Panc1 (cell line): ENCODE results near the gene MCOLN1. TPM values are rescaled to one million over a fixed set of nuclear protein-coding genes. Genes with fewer than 3 reads are reported as not detected.
A peak's percentile ranks its signal among the peaks of the same experiment; 100 is the strongest.

Experiments used
- ATAC-seq: fragments of 200-7000 bp; cut with Tn5 transposase; 2 replicates; pipeline ENCODE4 v1.9.1; 2020; ENCODE audit warnings: mild to moderate bottlenecking, moderate library complexity
- BruUV-seq: library from RNA; stranded (reverse); fragments of 400-500 nt; replicated peaks from 2 replicates; lab custom pipeline; 2021; lab: Mats Ljungman, UMichigan
- CTCF ChIA-PET: fragments of 300-600 bp; sonication (Branson Sonifier 250); formaldehyde crosslinking; loops from one replicate; lab custom pipeline; 2022; ENCODE audit warnings: antibody characterized with exemption; lab: Charles Lee
- POLR2A ChIA-PET: fragments of 300-600 bp; sonication (Branson Sonifier 250); formaldehyde crosslinking; loops from one replicate; lab custom pipeline; 2022; ENCODE audit warnings: antibody characterized with exemption; lab: Charles Lee
- DNase-seq: peaks from one replicate; pipeline ENCODE4 v3.0.0-alpha.2; 2010; ENCODE audit warnings: low read depth, low spot score
- H3K27ac ChIP-seq: 2 replicates; pipeline ENCODE4 v1.5.1; 2011; ENCODE audit warnings: mild to moderate bottlenecking, low read length, inconsistent platforms
- H3K27me3 ChIP-seq: fragments of 200-500 bp; sonication (Bioruptor generic); 2 replicates; pipeline ENCODE4 v1.6.0; 2014; ENCODE audit warnings: low read length, inconsistent platforms; ENCODE audit not compliant: control insufficient read depth, insufficient read depth
- H3K36me3 ChIP-seq: fragments of 200-500 bp; sonication (Bioruptor generic); 2 replicates; pipeline ENCODE4 v1.5.1; 2014; ENCODE audit warnings: inconsistent platforms, mild to moderate bottlenecking, low read length, moderate library complexity; ENCODE audit not compliant: control insufficient read depth, insufficient read depth
- H3K4me1 ChIP-seq: 2 replicates; pipeline ENCODE4 v1.5.1; 2011; ENCODE audit warnings: inconsistent platforms, mild to moderate bottlenecking, low read length, moderate library complexity; ENCODE audit not compliant: control insufficient read depth, insufficient read depth
- H3K4me3 ChIP-seq, 2 experiments: 2 replicates each; pipeline ENCODE4 v1.5.1; 2011 to 2012; ENCODE audit warnings: low read depth in 2 of 2, low read length in 2 of 2, mild to moderate bottlenecking in 2 of 2, inconsistent platforms in 1 of 2, moderate library complexity in 1 of 2
- H3K9me3 ChIP-seq: fragments of 200-500 bp; sonication (Bioruptor generic); 2 replicates; pipeline ENCODE4 v1.5.1; 2014; ENCODE audit warnings: low read depth, mild to moderate bottlenecking, inconsistent platforms, low read length, moderate library complexity; ENCODE audit not compliant: control insufficient read depth, insufficient read depth
- POLR2AphosphoS5 ChIP-seq: IDR thresholded peaks from 2 replicates; pipeline ENCODE4 v1.6.1; 2012; ENCODE audit warnings: mild to moderate bottlenecking, low read depth, low read length, moderate library complexity
- SIN3A ChIP-seq: IDR thresholded peaks from 2 replicates; pipeline ENCODE4 v1.6.1; 2012; ENCODE audit warnings: low read depth, mild to moderate bottlenecking, low read length, moderate library complexity, borderline replicate concordance; ENCODE audit not compliant: insufficient read depth
- TCF7L2 ChIP-seq: IDR thresholded peaks from 2 replicates; pipeline ENCODE4 v1.6.1; 2011; ENCODE audit warnings: mild to moderate bottlenecking, low read depth, low read length, inconsistent platforms
- in situ Hi-C: cut with HindIII; loops from 2 replicates; pipeline ENCODE4 v1.10.0; 2016; ENCODE audit warnings: low sequenced_read_pairs, low pct_unique_long_range_greater_than_20kb
- intact Hi-C: fragments of 100-400 bp; cut with micrococcal nuclease; formaldehyde crosslinking; loops from one replicate; pipeline ENCODE4 v1.10.0; 2022; ENCODE audit not compliant: unreplicated experiment
- total RNA-seq: library from RNA; stranded (reverse); gene quantifications from one replicate; pipeline ENCODE4 v1.2.1, GENCODE V29; 2021; ENCODE audit not compliant: unreplicated experiment
- TF ChIP-seq, protein P1 (sequence below): fragments of 450-650 bp; IDR thresholded peaks from 2 replicates; pipeline ENCODE4 v1.5.1; 2017; ENCODE audit warnings: mild to moderate bottlenecking
- TF ChIP-seq, protein P2 (sequence below), 2 experiments: IDR thresholded peaks; 2 replicates each; pipeline ENCODE4 v1.6.1; 2011 to 2012; ENCODE audit warnings: low read depth in 2 of 2, control low read depth in 1 of 2, low read length in 1 of 2, mild to moderate bottlenecking in 1 of 2, moderate library complexity in 1 of 2; ENCODE audit not compliant: insufficient read depth in 1 of 2

Gene MCOLN1
- total RNA-seq, 1 experiment from 2014 or later = 28.0 TPM

DNA sequence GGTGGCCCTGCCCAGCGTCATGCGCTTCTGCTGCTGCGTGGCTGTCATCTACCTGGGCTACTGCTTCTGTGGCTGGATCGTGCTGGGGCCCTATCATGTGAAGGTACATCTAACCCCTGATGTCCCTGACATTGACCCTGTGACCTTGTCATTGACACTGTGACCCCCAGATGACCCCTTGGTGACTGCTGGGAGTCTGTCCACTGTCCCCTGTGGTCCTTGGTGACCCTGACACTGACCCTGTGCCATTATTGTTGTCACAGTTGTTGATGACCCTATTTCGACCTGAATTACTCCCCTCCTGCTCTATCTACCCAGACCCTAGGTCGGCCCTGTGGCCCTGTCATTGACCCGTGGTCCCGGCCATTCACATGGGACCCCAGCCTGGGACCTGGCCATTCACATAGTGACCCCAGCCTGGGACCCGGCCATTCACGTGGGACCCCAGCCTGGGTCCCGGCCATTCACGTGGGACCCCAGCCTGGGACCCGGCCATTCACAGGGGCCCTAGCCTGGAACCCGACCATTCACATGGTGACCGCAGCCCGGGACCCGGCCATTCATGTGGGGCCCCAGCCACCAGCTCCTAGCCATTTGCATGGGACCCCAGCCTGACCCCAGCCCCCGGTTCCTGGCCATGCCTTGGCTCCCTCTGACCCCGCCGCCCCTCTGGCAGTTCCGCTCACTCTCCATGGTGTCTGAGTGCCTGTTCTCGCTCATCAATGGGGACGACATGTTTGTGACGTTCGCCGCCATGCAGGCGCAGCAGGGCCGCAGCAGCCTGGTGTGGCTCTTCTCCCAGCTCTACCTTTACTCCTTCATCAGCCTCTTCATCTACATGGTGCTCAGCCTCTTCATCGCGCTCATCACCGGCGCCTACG is 7.4 kb downstream of the MCOLN1 start:
- BruUV-seq = no TSS peak
- intact Hi-C loops = no loop called here
- POLR2A ChIA-PET = no interaction called here

DNA sequence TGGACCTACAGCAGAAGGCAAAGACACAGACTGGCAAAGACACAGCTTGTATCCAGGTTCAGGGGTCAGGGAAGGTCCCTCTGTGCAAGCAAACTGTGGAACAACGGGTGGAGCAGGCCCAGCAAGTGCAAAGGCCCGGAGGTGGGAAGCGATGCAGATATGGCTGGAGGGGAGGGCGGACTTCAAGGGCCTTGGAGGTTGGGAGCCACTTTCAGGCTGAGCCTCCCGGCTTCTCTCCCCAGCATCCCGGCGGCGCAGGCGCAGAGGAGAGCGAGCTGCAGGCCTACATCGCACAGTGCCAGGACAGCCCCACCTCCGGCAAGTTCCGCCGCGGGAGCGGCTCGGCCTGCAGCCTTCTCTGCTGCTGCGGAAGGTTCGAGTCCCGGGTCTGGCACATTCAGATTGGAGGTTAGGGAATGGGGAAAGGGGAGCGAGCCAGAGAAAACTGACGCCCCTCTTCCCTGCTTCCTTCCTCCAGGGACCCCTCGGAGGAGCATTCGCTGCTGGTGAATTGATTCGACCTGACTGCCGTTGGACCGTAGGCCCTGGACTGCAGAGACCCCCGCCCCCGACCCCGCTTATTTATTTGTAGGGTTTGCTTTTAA is 11.0 kb downstream of the MCOLN1 start:
- H3K27ac ChIP-seq = peak overlapping the region; percentile 84
- ChIA-PET POLR2A (no interaction called here), CTCF (no interaction called here)
- H3K4me1 ChIP-seq = 0 out of 2 replicates have a peak, but pooled peaks cover 7% of the 10 kb centered on the region
- in situ Hi-C loops = no loop called here
- TF ChIP-seq, protein P1, sequence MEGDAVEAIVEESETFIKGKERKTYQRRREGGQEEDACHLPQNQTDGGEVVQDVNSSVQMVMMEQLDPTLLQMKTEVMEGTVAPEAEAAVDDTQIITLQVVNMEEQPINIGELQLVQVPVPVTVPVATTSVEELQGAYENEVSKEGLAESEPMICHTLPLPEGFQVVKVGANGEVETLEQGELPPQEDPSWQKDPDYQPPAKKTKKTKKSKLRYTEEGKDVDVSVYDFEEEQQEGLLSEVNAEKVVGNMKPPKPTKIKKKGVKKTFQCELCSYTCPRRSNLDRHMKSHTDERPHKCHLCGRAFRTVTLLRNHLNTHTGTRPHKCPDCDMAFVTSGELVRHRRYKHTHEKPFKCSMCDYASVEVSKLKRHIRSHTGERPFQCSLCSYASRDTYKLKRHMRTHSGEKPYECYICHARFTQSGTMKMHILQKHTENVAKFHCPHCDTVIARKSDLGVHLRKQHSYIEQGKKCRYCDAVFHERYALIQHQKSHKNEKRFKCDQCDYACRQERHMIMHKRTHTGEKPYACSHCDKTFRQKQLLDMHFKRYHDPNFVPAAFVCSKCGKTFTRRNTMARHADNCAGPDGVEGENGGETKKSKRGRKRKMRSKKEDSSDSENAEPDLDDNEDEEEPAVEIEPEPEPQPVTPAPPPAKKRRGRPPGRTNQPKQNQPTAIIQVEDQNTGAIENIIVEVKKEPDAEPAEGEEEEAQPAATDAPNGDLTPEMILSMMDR = no peak
- TF ChIP-seq, protein P2, sequence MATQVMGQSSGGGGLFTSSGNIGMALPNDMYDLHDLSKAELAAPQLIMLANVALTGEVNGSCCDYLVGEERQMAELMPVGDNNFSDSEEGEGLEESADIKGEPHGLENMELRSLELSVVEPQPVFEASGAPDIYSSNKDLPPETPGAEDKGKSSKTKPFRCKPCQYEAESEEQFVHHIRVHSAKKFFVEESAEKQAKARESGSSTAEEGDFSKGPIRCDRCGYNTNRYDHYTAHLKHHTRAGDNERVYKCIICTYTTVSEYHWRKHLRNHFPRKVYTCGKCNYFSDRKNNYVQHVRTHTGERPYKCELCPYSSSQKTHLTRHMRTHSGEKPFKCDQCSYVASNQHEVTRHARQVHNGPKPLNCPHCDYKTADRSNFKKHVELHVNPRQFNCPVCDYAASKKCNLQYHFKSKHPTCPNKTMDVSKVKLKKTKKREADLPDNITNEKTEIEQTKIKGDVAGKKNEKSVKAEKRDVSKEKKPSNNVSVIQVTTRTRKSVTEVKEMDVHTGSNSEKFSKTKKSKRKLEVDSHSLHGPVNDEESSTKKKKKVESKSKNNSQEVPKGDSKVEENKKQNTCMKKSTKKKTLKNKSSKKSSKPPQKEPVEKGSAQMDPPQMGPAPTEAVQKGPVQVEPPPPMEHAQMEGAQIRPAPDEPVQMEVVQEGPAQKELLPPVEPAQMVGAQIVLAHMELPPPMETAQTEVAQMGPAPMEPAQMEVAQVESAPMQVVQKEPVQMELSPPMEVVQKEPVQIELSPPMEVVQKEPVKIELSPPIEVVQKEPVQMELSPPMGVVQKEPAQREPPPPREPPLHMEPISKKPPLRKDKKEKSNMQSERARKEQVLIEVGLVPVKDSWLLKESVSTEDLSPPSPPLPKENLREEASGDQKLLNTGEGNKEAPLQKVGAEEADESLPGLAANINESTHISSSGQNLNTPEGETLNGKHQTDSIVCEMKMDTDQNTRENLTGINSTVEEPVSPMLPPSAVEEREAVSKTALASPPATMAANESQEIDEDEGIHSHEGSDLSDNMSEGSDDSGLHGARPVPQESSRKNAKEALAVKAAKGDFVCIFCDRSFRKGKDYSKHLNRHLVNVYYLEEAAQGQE (IDR thresholded peaks at IDR 0.05; ENCODE audit: insufficient read depth in 1 of 2, low read depth in 2 of 2, low read length in 1 of 2) = no peak
- ATAC-seq (no peak), DNase-seq (no peak)
- BruUV-seq = no TSS peak
- no peaks in the 10 kb centered on the region for H3K27me3 ChIP-seq
- intact Hi-C loops = no loop called here
- H3K4me3 ChIP-seq = peak overlapping the region; percentile 78 to 83
- no peaks in the 10 kb centered on the region for H3K9me3 ChIP-seq
- peaks cover 8% of the 10 kb centered on the region; the same call in 1 of the 2 replicates for H3K36me3 ChIP-seq

More for the DNA sequence above, 7.4 kb downstream of the MCOLN1 start:
- Histone ChIP-seq H3K4me1 (0 out of 2 replicates have a peak, but pooled peaks cover 7% of the 10 kb centered on the region), H3K36me3 (peaks cover 2% of the 10 kb centered on the region; the same call in 1 of the 2 replicates), H3K27ac (no peak overlapping the region), H3K4me3 (no peak overlapping the region), H3K9me3 (no peaks in the 10 kb centered on the region), H3K27me3 (no peaks in the 10 kb centered on the region)
- TF ChIP-seq, protein P2 (IDR thresholded peaks at IDR 0.05; ENCODE audit: insufficient read depth in 1 of 2, low read depth in 2 of 2, low read length in 1 of 2) = no peak
- TF ChIP-seq SIN3A (no peak), POLR2AphosphoS5 (no peak), TCF7L2 (no peak)
- TF ChIP-seq, protein P1 = no peak
- in situ Hi-C loops = no loop called here
- DNase-seq (no peak), ATAC-seq (no peak)
- CTCF ChIA-PET = no interaction called here
